ACHN (cell line): ENCODE measurements around the gene FHIT.

ENCODE experiments used
- DNase-seq: peaks from one replicate; pipeline ENCODE4 v3.0.0-alpha.2; 2015
- in situ Hi-C: cut with HindIII; loops from 2 replicates; pipeline ENCODE4 v1.10.0; 2017; ENCODE audit warnings: low sequenced_read_pairs, low pct_ligation_motif_present, low pct_unique_long_range_greater_than_20kb

Gene FHIT

GRCh38 chr3:60475096-60475495 lies 776.2 kb downstream of the FHIT start:
- no peak for DNase-seq
- in situ Hi-C loops: no loop called here

- DNase-seq: no peak
- in situ Hi-C loops: no loop called here
These were observed 781.8 kb downstream of the FHIT start for GRCh38 chr3:60469481-60469880.

DNA sequence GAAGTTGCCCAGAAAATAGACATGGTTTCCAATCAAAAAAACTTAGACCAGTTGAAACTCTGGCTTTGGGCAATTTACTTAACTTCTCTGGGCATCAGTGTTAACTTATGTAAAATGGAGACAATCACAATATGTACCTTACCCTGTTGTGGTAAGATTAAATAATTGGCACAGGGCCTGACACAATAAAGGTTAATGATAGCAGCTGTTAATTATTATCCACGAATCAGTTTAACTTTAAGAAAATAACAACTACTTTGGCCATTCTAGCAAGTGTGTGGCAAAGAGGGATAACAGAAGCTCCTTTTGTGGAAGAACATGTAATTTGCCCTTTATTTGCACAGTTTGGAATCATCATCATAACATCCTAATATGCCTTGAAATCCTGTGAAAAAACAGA lies 787.6 kb downstream of the FHIT start:
- no peak for DNase-seq
- in situ Hi-C loops: no loop called here

DNA sequence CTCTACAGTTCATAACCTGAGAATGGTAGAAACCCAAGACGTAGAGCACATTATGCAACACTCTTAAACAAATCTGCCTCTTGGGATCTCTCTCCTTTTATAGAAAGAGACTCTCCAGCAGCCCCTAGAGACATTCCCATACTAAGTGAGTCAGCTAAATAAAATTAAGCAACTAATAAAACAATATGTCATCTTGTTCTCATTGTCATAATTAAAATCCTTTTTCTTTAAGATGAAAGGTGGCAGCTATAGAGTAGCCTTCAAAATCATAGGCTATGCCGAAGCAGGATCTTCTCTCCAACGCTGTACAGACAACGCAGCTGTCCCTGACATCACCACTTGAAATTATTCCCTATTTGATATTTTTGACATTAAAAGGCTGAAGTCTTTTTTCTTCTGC lies 790.0 kb downstream of the FHIT start:
- DNase-seq: no peak
- in situ Hi-C loops: no loop called here

DNA sequence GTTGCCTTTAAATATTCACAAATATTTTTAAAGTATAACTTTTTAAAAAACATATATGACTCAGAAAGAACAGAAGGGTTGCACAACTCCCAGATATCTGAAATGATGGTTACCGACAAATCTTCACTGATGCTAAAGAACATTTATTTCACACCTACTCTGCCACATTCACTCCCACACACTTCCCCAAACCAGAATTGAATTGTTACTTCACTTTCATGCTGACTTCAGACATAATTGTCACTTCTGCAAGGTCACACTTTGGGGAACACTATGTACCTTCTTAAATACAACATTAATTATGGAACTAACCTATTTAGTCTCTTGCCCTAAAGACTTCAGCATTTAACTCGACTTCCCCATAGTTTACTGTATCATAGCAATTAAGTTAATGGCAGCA lies 795.1 kb downstream of the FHIT start:
- DNase-seq: no peak
- in situ Hi-C loops: no loop called here

GRCh38 chr3:60453326-60453725 lies 797.9 kb downstream of the FHIT start:
- DNase-seq: no peak
- in situ Hi-C loops: no loop called here

GRCh38 chr3:60448696-60449095 lies 802.6 kb downstream of the FHIT start:
- in situ Hi-C loops: no loop called here
- DNase-seq: no peak

DNA sequence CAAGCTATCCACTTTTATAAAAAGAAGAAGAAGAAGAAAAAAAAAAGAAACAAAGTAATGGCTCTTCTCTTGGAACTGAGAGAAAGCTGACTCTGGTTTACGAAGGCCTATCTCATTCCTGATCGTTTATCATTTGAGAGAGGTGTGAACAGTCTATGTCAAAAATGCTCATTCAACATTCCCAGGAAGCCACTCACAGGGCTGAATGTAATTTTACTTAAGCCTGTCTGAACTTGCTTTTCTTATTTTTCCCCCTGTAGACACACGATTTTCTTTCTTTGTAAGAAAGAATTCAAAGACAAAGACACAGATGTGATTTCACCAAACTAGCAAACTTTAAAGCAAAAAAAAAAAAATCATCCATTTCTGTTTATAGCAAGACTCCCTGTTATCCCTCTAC lies 805.8 kb downstream of the FHIT start:
- in situ Hi-C loops: no loop called here
- no peak for DNase-seq

GRCh38 chr3:60444898-60445437 lies 806.3 kb downstream of the FHIT start:
- DNase-seq: no peak
- in situ Hi-C loops: no loop called here

DNA sequence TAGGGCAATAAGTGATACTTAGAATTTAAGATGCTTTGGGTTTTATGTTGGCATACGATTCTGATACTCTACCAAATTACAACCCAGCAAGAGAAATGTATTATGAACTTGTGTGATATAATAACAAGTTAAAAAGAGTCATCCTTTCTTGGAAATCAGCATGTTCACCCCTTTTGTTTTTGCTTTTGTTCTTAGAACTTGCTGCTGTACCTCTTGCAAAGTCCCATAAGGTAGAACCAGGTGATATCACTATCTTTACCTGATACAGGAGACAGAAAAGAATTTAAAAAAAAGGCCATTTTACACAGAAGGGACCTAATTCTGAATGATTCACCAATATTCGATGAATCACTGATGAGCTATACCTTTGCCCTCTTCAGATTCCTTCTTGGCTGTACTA lies 810.4 kb downstream of the FHIT start:
- in situ Hi-C loops: no loop called here
- no peak for DNase-seq

DNA sequence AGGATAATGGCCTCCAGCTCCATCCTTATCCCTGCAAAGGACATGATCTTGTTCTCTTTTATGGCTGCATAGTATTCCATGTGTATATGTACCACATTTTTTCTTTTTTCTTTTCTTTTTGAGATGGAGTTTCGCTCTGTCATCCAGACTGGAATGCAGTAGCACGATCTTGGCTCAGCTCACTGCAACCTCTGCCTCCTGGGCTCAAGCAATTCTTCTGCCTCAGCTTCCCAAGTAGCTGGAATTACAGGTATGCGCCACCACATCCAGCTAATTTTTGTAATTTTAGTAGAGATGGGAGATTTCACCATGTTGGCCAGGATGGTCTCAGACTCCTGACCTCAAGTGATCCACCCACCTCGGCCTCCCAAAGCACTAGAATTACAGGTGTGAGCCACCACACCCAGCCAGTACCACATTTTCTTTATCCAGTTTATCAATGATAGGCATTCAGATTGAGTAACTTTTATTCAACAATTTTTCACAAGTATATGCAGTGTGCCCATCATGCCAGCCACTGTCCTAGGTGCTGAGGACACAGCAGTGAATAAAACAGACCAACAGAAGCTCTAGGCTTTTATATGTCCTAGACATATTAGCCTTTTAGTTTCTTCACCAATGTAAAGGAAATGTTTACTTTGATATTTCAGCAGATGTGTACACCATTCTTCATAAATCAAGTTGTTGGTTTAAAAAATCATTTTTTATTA lies 815.2 kb downstream of the FHIT start:
- no peak for DNase-seq
- in situ Hi-C loops: no loop called here

DNA sequence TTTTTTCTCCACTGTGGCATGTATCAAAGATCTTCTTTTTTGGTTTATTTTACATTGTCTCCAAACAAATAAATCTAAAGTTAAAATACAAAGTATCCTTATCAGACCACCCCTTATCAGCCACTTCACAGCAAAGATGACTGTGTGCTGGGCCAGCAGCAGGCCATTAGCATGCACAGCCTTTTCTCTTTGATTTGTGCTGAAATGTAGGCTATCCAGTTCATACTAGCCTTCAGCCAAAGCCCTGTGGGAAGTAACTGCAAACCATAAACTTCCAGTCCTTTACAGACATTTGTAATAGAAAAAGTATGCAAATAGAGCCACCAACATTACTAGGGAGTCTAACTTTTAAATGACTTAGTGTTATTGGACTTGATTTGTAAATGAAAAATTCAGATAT lies 816.3 kb downstream of the FHIT start:
- in situ Hi-C loops: no loop called here
- no peak for DNase-seq

DNA sequence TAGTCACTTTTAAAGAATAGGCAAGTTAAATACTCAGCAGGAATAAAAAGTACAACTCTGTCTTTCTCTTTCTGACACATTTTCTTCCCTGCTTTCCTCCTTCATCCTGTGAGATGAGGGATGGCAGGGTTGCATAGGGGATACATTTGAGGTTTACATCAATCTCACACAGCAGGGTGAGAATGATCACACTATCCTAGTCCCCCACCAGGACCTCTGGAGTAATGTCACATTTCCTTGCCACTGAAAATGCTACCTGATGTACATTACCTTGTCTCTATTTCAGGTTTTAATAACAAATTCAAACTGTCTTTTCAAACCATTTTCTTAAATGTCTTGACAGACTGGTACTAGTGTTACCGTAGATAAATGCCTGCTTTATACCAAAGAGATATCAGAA lies 816.9 kb downstream of the FHIT start:
- in situ Hi-C loops: no loop called here
- no peak for DNase-seq

GRCh38 chr3:60431599-60431958 lies 819.7 kb downstream of the FHIT start:
- DNase-seq: no peak
- in situ Hi-C loops: no loop called here

DNA sequence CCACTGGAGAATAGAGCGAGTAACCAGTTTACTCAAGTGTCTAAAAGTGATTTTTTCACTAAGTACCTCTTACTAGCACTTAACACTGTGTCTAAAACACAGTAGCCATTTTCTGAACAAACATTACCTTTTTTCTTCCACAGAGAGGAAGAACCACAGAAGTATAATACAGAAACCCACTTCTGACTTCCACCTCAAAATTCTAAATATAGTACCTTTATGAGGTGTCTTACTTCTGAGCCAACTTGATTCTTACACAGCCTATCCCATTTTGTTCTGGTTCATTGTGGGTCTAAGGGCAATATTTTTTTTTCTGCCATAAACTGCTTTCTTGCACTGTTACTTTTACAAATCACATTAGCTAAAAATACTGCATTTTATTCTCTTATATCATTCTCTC lies 821.0 kb downstream of the FHIT start:
- no peak for DNase-seq
- in situ Hi-C loops: no loop called here

DNA sequence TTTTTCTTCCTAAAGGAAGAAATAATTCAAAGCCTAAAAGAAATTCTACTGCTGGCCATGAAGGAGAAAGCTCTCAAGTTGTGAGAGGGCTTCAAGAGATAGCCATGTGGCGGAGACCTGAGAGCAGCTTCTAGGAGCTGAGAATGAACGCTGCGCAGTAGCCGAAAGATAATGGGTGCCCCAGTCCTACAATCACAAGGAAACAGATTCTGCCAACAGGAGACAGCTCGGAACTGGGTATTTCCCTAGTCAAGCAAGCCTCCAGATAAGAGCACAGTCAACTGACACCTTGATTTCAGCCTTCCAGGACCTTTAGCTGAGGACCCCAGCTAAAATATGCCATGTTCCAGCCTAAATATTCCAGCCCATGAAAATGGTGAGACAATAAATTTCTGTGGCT lies 824.1 kb downstream of the FHIT start:
- in situ Hi-C loops: no loop called here
- no peak for DNase-seq

DNA sequence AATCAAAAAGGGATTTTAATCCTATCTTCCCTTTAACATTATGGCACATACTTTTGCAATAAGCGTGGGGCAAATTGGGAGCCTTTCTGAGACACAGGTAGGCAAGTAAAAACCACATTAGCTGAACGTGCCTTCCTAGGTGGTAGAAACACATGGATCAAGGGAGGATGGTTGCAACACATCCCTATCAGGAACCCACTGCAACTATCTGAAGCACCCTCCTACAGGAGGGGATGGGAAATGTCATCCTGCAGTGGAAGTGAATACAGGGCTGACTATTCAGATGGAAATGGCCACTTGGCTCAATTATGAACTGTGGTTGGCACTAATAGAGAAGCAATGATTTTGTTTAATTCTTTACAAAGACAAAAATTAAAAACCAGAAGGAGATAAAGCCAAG lies 826.3 kb downstream of the FHIT start:
- in situ Hi-C loops: no loop called here
- DNase-seq: no peak

DNA sequence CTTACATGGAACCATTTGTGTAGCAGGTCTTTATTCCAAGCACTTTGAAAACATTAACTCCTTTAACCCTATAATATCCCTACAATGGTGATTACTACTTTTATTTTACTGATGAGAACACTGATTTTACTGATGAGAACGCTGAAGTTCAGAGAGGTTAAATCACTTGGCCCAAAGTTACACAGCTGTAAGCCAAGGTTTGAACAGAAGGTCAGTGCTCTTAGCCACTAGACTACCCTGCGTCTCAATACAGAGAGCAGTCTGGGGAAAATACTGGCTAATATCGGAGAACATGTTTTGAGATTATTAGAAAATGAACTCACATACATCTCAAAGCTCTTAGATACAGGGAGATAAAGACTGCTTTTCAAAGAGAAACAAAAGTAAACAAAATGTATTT lies 827.2 kb downstream of the FHIT start:
- no peak for DNase-seq
- in situ Hi-C loops: no loop called here

GRCh38 chr3:60423556-60423955 lies 827.7 kb downstream of the FHIT start:
- DNase-seq: no peak
- in situ Hi-C loops: no loop called here

GRCh38 chr3:60421749-60422446 lies 829.4 kb downstream of the FHIT start:
- in situ Hi-C loops: no loop called here
- DNase-seq: no peak
